Suprapubic skin (tissue), 3 donors: ENCODE measurements around the gene PSMD13.

Source experiments
- CTCF ChIP-seq, 2 donors: fragments of 200-600 bp in 1 of 2; fragments of 450-650 bp in 1 of 2; sonication (generic) in 1 of 2; IDR thresholded peaks; one replicate each; pipeline ENCODE4 v1.5.1; 2016 to 2019; ENCODE audit warnings: antibody characterized with exemption in 2 of 2, mild to moderate bottlenecking in 1 of 2, moderate library complexity in 1 of 2
- EP300 ChIP-seq: sonication (generic); formaldehyde crosslinking; IDR thresholded peaks from one replicate; pipeline ENCODE4 v1.6.1; 2017; ENCODE audit warnings: antibody characterized with exemption

- no peak for TF ChIP-seq CTCF (IDR thresholded peaks at IDR 0.05)
- TF ChIP-seq EP300: no peak
These were observed 46.8 kb downstream of the PSMD13 start for GRCh38 chr11:283405-284104.
